ENCODE results near the gene DESI1. TPM values are rescaled to one million over a fixed set of nuclear protein-coding genes. Genes with fewer than 3 reads are reported as not detected.

Gene DESI1
- total RNA-seq, 4 donors from 2014 or later = 17.8 to 24.7 (median 20.8) TPM

DNA sequence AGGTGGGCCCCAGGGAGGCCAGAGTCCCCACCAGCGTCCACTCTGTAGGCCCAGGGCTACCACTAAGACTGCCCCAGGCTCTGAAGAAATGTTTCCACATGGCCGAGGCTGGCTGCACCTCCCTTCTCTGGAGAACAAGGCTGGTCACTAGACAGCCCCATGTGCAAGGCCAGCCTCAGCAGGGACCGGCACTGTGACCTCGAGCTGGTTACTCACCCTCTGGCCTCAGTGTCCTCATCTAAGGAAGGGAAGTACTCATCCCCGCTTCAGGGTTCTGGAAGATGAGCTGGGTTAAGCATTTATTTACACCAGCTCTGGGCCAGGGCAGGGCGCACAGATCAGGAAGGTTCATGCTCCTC lies 40.9 kb downstream of the DESI1 start:
- DNase-seq = no peak
- no peaks in the 10 kb centered on the region for H3K9me3 ChIP-seq
- no peak overlapping the region for H3K27ac ChIP-seq
- H3K4me1 ChIP-seq = no peaks in the 10 kb centered on the region
- H3K36me3 ChIP-seq = peaks cover 0 to 21% of the 10 kb centered on the region in 2 donors
- intact Hi-C loops (cut with DNase I) = no loop called here
- no peaks in the 10 kb centered on the region for H3K27me3 ChIP-seq
- no peak overlapping the region for H3K4me3 ChIP-seq (replicated peaks in 1 of 3)
- 80 to 88% methylated on average over 2 to 3 of the region's 6 CpGs for WGBS, 2 donors
- TF ChIP-seq, protein P1, sequence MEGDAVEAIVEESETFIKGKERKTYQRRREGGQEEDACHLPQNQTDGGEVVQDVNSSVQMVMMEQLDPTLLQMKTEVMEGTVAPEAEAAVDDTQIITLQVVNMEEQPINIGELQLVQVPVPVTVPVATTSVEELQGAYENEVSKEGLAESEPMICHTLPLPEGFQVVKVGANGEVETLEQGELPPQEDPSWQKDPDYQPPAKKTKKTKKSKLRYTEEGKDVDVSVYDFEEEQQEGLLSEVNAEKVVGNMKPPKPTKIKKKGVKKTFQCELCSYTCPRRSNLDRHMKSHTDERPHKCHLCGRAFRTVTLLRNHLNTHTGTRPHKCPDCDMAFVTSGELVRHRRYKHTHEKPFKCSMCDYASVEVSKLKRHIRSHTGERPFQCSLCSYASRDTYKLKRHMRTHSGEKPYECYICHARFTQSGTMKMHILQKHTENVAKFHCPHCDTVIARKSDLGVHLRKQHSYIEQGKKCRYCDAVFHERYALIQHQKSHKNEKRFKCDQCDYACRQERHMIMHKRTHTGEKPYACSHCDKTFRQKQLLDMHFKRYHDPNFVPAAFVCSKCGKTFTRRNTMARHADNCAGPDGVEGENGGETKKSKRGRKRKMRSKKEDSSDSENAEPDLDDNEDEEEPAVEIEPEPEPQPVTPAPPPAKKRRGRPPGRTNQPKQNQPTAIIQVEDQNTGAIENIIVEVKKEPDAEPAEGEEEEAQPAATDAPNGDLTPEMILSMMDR (IDR thresholded peaks at IDR 0.05) = no peak
- TF ChIP-seq POLR2A (IDR thresholded peaks at IDR 0.05) = no peak

- Histone ChIP-seq H3K9me3 (no peaks in the 10 kb centered on the region), H3K27ac (no peak overlapping the region), H3K27me3 (no peaks in the 10 kb centered on the region), H3K4me3 (replicated peaks in 1 of 3) (no peak overlapping the region), H3K4me1 (no peaks in the 10 kb centered on the region), H3K36me3 (peaks cover 0 to 21% of the 10 kb centered on the region in 2 donors)
- DNase-seq = no peak
- 95 to 97% methylated on average over 5 to 11 of the region's 12 CpGs for WGBS, 2 donors
- TF ChIP-seq, protein P1 (IDR thresholded peaks at IDR 0.05) = no peak
- TF ChIP-seq POLR2A (IDR thresholded peaks at IDR 0.05) = no peak
- intact Hi-C loops (cut with DNase I) = no loop called here
Measured at GRCh38 chr22:41579297-41579996, 41.4 kb downstream of the DESI1 start.

DNA sequence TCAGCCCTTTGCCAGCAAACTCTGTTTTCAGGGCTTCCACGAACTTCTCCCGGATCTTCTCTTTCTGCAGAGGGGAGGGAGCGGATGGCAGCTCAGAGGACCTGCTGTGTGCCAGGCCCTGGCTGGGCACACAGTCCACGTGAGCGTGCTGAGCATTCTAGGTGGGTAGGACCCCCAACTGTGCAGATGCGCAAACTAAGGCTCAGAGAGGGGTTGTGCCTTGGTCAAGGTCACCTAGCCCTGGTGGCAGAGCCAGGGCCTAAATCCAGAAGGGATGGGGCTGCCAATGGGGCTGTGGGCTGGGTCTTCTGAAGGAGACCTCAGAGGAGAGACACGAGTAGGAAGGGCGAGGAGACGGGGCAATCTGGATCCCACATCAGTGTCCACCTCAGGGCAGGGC lies 42.0 kb downstream of the DESI1 start:
- Histone ChIP-seq H3K9me3 (no peaks in the 10 kb centered on the region), H3K36me3 (peaks cover 0 to 18% of the 10 kb centered on the region in 2 donors), H3K4me1 (no peaks in the 10 kb centered on the region), H3K27me3 (no peaks in the 10 kb centered on the region), H3K27ac (no peak overlapping the region), H3K4me3 (replicated peaks in 1 of 3) (no peak overlapping the region)
- no peak for DNase-seq
- 97 to 99% methylated on average over 9 of the region's 9 CpGs for WGBS, 2 donors
- no peak for TF ChIP-seq POLR2A (IDR thresholded peaks at IDR 0.05)
- TF ChIP-seq, protein P1 (IDR thresholded peaks at IDR 0.05) = no peak
- intact Hi-C loops (cut with DNase I) = no loop called here

DNA sequence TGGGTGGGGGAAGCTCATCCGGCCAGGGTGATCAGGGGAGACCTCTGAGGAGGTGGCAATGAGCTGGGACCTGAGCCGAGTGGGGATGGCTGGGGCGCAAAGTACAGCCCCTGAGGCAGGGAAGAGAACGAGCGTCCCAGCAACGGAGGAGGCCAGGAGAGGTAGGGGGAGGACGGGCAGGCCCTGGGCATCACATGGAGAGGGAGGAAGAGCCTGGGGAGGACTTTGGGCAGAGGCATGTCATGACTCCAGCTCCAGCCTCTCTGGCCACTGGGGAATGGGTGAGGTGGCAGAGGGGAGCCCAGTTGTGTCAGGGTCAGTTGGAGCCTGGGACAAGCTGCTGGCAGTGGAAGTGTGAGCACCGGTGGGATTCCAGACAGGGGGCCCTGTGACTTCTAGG lies 42.7 kb downstream of the DESI1 start:
- H3K27ac ChIP-seq = no peak overlapping the region
- TF ChIP-seq POLR2A (IDR thresholded peaks at IDR 0.05) = no peak
- TF ChIP-seq, protein P1 (IDR thresholded peaks at IDR 0.05) = no peak
- no peaks in the 10 kb centered on the region for H3K27me3 ChIP-seq
- H3K4me1 ChIP-seq = no peaks in the 10 kb centered on the region
- 92 to 95% methylated on average over 8 of the region's 8 CpGs for WGBS, 2 donors
- no peak for DNase-seq
- H3K9me3 ChIP-seq = no peaks in the 10 kb centered on the region
- no peak overlapping the region for H3K4me3 ChIP-seq (replicated peaks in 1 of 3)
- H3K36me3 ChIP-seq = peaks cover 0 to 18% of the 10 kb centered on the region in 2 donors
- intact Hi-C loops (cut with DNase I) = no loop called here

GRCh38 chr22:41576877-41577276 lies 44.0 kb downstream of the DESI1 start:
- peaks cover 0 to 12% of the 10 kb centered on the region in 2 donors for H3K36me3 ChIP-seq
- WGBS, 2 donors = 84 to 89% methylated on average over 7 to 9 of the region's 9 CpGs
- no peak overlapping the region for H3K27ac ChIP-seq
- H3K27me3 ChIP-seq = no peaks in the 10 kb centered on the region
- H3K9me3 ChIP-seq = no peaks in the 10 kb centered on the region
- intact Hi-C loops (cut with DNase I) = no loop called here
- DNase-seq = peak in 1 of 2 donors; percentile 14
- no peak for TF ChIP-seq POLR2A (IDR thresholded peaks at IDR 0.05)
- TF ChIP-seq, protein P1 (IDR thresholded peaks at IDR 0.05) = peak in 1 of 6 experiments; percentile 23
- H3K4me3 ChIP-seq (replicated peaks in 1 of 3) = no peak overlapping the region
- H3K4me1 ChIP-seq = no peaks in the 10 kb centered on the region

Data from thyroid gland (tissue), 4 donors.